ENCODE measurements around the gene CLTA. TPM values are rescaled to one million over a fixed set of nuclear protein-coding genes. Genes with fewer than 3 reads are reported as not detected.
"Not testable (repeated sequence)": the region's sequence is repeated elsewhere in the genome, so short reads cannot be mapped to it uniquely, and the experiment has no call there.

The CLTA gene
- total RNA-seq, 1 experiment from 2014 or later, result 646 TPM

GRCh38 chr9:36158122-36158521, 32.6 kb upstream of the CLTA start:
- DNase-seq (ENCODE audit: low spot score), result no peak

DNA sequence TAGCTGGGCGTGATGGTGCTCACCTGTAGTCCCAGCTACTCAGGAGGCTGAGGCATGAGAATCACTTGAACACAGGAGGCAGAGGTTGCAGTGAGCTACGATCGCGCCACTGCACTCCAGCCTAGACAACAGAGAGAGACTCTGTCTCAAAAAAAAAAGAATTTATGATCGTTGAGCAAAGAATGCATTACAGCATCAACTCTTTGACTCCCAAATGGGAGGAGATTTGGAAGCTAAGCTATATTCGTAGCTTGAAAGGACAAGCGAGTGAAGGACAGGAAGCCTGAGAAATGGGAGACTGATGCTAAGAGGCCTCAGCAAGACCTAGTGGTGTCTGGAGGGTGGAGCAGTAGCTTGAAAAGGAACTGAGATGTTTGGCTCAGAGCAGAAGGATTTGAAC, 31.8 kb upstream of the CLTA start:
- no peak for DNase-seq (ENCODE audit: low spot score)

- not testable (repeated sequence) for DNase-seq (ENCODE audit: low spot score)
Observed at GRCh38 chr9:36159509-36159908, 31.2 kb upstream of the CLTA start.

GRCh38 chr9:36160126-36160525, 30.6 kb upstream of the CLTA start:
- not testable (repeated sequence) for DNase-seq (ENCODE audit: low spot score)

DNA sequence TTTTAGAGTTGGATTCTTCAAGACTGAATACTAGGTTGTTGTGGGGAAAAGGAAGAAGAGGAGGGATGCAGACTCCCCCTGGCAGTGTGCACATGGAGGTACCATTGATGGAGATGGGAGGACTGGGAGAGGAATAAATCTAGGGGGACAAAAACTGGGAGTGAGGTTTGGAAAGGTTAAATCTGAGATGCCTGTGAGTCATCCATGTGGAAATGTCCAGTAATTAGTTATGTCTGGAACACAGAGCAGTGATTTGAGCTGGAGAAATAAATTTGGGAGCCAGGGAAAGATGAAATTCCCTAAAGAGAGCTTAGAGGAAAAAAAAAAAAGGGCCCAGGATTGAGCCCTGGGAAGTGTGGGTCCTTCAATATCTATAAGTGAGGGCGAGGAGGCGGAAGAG, 29.5 kb upstream of the CLTA start:
- DNase-seq (ENCODE audit: low spot score), result peak; percentile 53

DNA sequence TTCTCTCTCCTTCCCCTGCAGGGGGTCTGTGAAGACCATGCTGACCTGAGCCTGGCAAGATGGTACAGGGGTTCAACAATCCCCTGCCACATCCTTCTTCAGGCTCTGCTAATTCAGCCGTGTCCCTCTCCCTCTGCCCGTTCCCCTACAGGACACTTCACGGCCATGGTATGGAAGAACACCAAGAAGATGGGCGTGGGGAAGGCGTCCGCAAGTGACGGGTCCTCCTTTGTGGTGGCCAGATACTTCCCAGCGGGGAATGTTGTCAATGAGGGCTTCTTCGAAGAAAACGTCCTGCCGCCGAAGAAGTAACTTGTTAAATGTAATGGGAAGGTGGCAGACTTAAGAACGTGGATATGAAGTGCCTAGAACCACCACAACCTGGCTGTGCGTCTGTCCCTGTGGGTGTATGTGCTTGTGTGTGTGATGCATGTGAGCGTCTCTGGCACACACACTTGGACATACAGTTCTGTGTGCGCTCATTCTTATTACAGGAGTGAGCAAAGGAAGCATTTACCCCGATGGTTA, 28.4 kb upstream of the CLTA start:
- no peak for DNase-seq (ENCODE audit: low spot score)

- DNase-seq (ENCODE audit: low spot score), result peak; percentile 47
Observed at GRCh38 chr9:36163049-36163785, 27.5 kb upstream of the CLTA start.

DNA sequence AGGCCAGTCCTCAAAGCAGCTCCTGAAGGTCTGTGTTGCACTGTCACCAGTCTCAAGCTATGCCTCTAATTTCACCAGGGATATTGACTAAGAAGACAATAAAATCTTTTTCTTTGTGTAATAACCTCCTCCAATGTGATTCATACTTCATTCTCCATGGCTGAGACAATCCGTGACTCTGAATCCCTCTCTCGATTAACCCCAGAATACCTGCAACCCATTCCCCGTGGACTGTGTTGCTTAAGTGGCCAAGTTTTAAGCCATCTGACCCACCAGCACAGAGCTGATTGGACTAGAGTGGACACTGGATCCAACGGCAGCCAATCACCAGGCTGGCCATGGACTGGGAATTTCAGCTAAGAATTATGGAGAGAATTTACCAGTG, 26.9 kb upstream of the CLTA start:
- DNase-seq (ENCODE audit: low spot score), result peak; percentile 18

- no peak for DNase-seq (ENCODE audit: low spot score)
Observed at GRCh38 chr9:36164372-36164771, 26.3 kb upstream of the CLTA start.

DNA sequence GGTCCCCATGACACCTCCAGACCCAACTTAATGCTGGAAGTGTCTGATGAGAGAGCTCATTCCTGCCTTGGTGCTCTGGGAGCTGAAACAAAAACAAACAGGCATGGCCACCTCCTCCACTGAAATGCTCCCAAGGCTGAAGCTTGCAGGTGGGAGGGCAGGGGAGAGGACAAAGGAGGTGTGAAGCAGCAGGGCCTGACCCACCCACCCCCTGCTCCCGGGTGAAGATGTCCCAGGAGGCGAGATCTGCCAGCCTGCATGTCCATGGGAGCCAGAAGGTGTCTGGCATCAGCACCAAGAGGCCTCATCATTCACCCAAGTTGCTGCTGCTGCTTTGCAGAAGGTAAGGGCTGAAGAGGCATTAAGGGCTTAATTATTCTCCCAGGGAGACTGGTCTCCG, 25.7 kb upstream of the CLTA start:
- DNase-seq (ENCODE audit: low spot score), result no peak

DNA sequence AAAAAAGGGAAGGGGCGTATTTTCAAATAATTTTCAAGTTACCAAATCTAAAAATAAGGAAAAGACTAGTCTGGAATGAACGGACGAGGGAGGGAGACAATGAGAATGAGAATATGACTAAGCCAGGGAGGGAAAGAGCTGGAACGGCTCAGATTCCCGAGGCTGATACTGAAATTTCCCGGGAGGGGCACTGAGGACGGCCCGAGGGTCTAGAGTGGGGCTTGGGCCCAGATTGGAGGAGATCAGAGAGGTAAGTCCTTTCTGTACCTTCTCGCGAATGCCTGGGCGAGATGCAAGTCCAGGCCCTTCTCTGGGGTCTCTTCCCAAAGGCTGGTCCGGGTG, 24.9 kb upstream of the CLTA start:
- peak; percentile 32 for DNase-seq (ENCODE audit: low spot score)

DNA sequence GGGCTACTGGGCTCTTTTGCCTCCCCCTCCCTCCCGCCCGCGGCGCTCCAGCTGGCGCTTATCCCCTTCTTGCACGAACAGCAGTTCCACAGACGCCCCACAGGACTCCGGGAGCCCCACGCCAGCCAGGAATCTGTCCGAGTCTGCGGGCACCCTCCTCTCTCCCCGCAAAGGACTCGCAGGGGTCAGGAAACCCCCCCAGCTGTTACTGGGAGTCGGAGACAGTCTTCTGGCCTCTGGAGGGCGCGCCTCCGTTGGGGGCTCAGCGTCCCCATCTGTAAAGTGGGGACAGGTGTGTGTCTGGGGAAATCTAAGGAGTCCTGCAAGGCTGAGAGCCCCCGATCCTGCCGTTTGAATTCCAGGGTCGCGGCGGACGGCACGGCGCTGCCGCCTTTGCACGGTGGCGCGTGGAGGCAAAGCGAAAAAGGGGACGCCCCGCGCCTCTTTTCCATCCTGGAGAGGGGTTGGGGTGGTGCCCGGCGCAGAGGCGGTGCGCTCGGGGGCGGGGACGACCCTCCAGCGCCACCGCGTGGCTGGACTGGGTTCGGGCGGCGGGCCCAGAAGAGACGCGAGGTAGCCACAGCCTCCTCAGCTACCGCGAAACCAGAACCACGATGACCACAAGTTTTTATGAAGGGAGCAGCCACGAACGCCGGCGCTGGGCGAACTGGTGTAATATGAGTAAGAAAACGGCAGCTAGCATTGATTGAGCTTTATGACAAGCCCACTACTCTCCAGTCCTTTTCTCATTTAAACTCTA, 24.4 kb upstream of the CLTA start:
- peak; percentile 80 for DNase-seq (ENCODE audit: low spot score)

GRCh38 chr9:36169166-36169565, 21.6 kb upstream of the CLTA start, which contains the start of gene CCIN:
Gene CCIN, plus strand, starts transcription at chr9:36169388. Its CDS starts 115 bp downstream, at chr9:36169503.
- DNase-seq (ENCODE audit: low spot score), result no peak

DNA sequence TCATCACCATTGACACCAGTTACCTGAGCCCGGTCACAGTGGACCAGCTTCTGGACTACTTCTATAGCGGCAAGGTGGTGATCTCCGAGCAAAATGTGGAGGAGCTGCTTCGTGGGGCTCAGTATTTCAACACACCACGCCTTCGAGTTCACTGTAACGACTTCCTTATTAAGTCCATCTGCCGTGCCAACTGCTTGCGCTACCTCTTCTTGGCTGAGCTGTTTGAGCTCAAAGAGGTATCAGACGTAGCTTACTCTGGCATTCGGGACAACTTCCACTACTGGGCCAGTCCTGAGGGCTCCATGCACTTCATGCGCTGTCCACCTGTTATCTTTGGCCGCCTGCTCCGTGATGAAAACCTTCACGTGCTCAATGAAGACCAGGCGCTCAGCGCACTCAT, 21.0 kb upstream of the CLTA start:
- no peak for DNase-seq (ENCODE audit: low spot score)

DNA sequence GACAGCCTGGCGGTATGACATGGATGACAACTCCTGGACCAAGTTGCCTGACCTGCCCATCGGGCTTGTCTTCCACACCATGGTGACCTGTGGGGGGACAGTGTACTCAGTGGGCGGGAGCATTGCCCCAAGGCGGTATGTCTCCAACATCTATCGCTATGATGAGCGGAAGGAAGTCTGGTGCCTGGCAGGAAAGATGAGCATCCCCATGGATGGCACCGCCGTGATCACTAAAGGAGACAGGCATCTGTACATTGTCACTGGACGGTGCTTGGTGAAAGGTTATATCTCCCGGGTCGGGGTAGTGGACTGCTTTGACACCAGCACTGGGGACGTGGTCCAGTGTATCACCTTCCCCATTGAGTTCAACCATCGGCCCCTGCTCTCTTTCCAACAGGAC, 20.2 kb upstream of the CLTA start:
- no peak for DNase-seq (ENCODE audit: low spot score)

DNA sequence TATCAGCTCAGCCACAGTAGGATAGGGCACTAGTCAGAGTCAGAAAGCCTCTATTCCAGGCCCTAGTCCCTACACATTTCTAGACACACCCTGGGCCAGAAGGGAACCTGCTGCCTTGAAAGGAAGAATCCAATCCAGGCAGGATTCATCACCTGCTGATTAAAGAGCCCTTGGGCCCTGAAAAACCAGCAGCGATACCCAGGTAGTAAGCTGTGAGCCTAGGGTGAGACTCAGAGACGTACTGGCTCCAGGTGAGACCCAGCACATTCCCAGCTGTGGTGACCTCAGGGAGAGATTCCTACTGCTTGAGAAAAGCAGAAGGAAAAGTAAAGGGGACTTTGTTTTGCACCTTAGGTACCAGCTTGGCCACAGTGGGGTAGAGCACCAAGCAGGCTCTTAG, 16.9 kb upstream of the CLTA start:
- DNase-seq (ENCODE audit: low spot score), result no peak

DNA sequence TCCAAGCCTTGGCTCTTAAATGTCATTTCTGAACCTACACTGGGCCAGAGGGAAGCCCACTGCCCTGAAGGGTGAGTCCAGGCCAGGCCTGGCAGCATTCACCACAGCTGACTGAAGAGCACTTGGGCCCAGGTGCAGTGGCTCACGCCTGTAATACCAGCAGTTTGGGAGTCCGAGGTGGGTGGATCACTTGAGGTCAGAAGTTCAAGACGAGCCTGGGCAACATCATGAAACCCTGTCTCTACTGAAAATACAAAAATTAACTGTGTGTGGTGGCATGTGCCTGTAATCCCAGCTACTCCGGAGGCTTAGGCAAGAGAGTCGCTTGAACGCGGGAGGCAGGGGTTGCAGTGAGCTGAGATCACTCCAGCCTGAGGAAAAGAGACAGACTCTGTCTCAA, 16.4 kb upstream of the CLTA start:
- DNase-seq (ENCODE audit: low spot score), result no peak

DNA sequence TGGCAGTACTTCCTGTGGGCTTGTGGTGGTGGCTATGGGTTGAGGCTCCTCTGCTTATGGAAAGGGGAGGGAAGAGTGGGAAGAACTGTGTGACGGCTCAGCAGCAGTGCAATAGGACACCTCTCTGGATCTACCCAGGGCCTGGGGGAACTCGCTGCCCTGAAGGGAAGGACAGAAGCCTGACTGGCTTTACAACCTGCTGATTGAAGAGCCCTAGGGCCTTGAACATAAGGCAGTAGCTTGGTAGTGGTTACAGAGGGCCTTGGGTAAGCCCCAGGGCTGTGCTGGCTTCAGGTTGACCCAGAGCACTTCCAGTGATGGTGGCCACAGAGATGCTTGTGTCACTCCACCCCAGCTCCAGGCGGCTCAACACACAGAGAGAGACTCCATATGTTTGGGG, 16.0 kb upstream of the CLTA start:
- no peak for DNase-seq (ENCODE audit: low spot score)

GRCh38 chr9:36175209-36175608, 15.5 kb upstream of the CLTA start:
- DNase-seq (ENCODE audit: low spot score), result not testable (repeated sequence)

DNA sequence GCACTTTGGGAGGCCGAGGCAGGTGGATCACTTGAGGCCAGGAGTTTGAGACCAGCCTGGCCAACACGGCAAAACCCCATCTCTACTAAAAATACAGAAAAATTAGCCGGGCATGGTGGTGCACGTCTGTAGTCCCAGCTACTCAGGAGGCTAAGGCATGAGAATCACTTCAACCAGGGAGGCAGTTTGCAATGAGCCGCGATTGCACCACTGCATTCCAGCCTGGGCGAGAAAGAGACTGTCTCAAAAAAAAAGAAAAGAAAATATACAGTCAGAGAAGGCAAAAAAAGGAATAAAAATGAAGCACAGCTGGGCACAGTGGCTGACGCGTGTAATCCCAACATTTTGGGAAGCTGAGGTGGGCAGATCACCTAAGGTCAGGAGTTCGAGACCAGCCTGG, 14.2 kb upstream of the CLTA start:
- DNase-seq (ENCODE audit: low spot score), result not testable (repeated sequence)

DNA sequence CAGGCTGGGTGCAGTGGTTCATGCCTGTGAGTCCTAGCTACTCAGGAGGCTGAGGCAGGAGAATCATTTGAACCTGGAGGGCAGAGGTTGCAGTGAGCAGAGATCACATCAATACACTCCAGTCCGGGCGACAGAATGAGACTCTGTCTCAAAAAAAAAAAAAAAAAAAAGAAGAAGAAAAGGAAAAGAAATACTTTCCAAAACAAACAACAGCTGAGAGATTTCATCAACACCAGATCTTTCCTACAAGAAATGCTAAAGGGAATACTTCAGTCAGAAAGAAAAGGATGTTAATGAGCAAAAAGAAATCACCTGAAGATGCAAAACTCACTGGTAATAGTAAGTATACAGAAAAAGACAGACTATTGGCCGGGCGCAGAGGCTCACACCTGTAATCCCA, 13.2 kb upstream of the CLTA start:
- no peak for DNase-seq (ENCODE audit: low spot score)

DNA sequence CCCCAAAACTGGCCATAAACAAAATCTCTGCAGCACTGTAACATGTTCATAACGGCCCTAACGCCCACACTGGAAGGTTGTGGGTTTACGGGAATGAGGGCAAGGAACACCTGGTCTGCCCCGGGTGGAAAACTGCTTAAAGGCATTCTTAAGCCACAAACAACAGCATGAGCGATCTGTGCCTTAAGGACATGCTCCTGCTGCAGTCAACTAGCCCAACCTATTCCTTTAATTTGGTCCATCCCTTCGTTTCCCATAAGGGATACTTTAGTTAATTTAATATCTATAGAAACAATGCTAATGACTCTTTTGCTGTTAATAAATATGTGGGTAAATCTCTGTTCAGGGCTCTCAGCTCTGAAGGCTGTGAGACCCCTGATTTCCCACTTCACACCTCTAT, 10.5 kb upstream of the CLTA start:
- DNase-seq (ENCODE audit: low spot score), result not testable (repeated sequence)

DNA sequence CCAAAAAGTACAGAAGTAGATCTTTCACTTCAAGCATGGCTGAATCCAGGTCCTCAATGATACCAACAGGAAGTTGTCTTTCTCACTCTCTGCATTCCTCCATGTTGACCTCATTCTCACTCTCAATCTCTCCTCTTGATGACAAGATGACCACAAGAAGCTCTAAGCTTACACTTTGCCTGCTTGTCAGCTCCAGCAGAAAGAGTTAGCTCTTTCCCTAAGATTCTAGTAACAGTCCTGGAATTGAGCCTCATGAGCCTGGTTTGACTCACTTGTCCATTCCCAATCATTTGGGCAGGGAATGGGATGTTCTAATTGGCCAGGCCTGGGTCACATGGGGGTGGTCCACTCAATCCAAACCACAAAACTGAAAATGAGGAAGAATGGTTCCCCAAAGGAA, 3.3 kb upstream of the CLTA start:
- peak; percentile 63 for DNase-seq (ENCODE audit: low spot score)

All from A172 (cell line).